ENCODE measurements around the gene LRRK1. TPM values are rescaled to one million over a fixed set of nuclear protein-coding genes. Genes with fewer than 3 reads are reported as not detected.

Gene LRRK1
- total RNA-seq, 1 donor from 2014 or later, result 4.2 TPM

DNA sequence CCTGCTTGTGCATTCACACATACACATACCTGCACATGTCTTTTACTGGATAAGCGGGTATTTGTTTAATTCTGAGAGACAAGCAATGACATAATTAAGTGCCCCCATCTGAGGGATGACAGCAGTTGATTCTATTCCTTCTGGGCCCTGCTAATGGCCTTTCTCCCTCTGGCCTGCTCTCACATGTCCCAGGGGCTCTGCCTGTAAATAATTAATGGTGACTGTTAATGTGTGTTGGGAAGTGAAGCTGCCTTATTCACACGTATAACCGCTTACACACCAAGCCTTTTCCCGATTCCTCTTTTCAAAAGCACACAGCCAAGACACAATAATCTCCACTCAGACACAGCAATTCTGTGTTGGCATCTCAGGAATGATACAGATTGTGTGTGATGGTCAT lies 47.8 kb downstream of the LRRK1 start:
- Histone ChIP-seq H3K27me3 (ENCODE audit: control insufficient read depth, insufficient read depth, low read length) (no peaks in the 10 kb centered on the region), H3K4me3 (ENCODE audit: low read depth, low read length) (no peak overlapping the region), H3K36me3 (ENCODE audit: control insufficient read depth, insufficient read depth, low read length) (peaks cover 1% of the 10 kb centered on the region)
- TF ChIP-seq, protein P1, sequence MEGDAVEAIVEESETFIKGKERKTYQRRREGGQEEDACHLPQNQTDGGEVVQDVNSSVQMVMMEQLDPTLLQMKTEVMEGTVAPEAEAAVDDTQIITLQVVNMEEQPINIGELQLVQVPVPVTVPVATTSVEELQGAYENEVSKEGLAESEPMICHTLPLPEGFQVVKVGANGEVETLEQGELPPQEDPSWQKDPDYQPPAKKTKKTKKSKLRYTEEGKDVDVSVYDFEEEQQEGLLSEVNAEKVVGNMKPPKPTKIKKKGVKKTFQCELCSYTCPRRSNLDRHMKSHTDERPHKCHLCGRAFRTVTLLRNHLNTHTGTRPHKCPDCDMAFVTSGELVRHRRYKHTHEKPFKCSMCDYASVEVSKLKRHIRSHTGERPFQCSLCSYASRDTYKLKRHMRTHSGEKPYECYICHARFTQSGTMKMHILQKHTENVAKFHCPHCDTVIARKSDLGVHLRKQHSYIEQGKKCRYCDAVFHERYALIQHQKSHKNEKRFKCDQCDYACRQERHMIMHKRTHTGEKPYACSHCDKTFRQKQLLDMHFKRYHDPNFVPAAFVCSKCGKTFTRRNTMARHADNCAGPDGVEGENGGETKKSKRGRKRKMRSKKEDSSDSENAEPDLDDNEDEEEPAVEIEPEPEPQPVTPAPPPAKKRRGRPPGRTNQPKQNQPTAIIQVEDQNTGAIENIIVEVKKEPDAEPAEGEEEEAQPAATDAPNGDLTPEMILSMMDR (IDR thresholded peaks at IDR 0.05; ENCODE audit: insufficient read depth, low read length, severe bottlenecking), result no peak
- no peak for FAIRE-seq
- DNase-seq (ENCODE audit: low read depth), result no peak

DNA sequence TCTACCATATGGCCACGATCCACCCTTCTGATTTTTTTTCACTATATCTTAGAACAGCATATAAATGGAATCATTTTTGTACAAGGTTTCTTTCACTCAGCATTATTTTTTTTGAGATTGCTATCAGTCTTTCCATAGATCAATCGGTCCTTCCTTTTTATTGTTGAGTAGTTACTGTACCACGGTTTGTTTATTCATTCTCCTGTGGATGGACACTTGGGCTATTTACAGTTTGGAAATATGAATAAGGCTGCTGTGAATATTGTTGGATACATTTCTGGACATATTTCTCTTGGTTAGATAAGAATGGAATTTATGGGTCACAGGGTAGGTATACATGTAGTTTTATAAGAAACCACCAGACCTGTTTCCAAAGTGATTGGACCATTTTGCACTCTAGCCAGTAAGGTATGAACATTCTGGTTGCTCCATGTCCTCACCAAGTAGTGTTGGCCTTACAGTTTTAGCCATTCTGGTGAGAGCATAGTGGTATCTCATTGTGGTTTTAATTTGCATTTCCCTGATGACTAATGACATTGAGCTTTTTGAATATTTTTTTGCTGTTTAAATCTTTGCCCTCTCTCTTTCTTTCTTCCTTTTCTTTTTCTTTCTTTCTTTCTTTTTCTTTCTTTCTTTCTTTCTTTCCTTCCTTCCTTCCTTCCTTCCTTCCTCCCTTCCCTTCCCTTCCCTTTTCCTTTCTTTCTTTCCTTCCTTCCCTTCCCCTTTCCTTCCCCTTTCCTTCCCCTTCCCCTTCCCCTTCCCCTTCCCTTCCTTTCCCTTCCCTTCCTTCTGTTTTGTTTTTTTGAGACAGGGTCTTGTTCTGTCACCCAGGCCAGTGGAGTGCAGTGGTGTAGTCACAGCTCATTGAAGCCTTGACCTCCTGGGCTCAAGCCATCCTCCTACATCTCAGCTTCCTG lies 49.2 kb downstream of the LRRK1 start:
- no peak for FAIRE-seq

DNA sequence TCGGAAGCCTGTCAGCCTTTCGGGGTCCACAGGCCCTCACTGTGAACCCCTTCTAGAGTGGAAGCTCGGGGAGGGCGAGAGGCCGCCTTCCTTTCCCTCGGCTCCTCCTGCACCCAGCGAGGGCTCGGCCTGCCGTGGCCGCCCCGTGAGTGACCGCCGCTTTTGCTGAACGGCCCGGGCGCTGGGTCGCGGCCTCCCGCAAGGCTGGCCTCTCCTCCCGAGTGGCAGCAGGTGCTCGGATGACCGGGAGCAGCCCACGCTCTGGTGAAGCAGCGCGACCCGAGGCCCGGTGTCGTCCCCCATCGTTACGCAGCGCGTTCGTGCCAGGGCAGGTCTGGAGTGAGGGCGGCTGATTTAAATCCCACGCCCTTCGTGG lies 53.8 kb downstream of the LRRK1 start:
- no peak for DNase-seq (ENCODE audit: low read depth)
- TF ChIP-seq, protein P1 (IDR thresholded peaks at IDR 0.05; ENCODE audit: insufficient read depth, low read length, severe bottlenecking), result no peak
- Histone ChIP-seq H3K4me3 (ENCODE audit: low read depth, low read length) (peak overlapping the region; percentile 26), H3K36me3 (ENCODE audit: control insufficient read depth, insufficient read depth, low read length) (no peaks in the 10 kb centered on the region), H3K27me3 (ENCODE audit: control insufficient read depth, insufficient read depth, low read length) (no peaks in the 10 kb centered on the region)
- FAIRE-seq, result no peak

More for the DNA sequence above, 49.2 kb downstream of the LRRK1 start:
- peak; percentile 55 for DNase-seq (ENCODE audit: low read depth)
- Histone ChIP-seq H3K36me3 (ENCODE audit: control insufficient read depth, insufficient read depth, low read length) (no peaks in the 10 kb centered on the region), H3K4me3 (ENCODE audit: low read depth, low read length) (no peak overlapping the region), H3K27me3 (ENCODE audit: control insufficient read depth, insufficient read depth, low read length) (no peaks in the 10 kb centered on the region)
- TF ChIP-seq, protein P1 (IDR thresholded peaks at IDR 0.05; ENCODE audit: insufficient read depth, low read length, severe bottlenecking), result no peak

DNA sequence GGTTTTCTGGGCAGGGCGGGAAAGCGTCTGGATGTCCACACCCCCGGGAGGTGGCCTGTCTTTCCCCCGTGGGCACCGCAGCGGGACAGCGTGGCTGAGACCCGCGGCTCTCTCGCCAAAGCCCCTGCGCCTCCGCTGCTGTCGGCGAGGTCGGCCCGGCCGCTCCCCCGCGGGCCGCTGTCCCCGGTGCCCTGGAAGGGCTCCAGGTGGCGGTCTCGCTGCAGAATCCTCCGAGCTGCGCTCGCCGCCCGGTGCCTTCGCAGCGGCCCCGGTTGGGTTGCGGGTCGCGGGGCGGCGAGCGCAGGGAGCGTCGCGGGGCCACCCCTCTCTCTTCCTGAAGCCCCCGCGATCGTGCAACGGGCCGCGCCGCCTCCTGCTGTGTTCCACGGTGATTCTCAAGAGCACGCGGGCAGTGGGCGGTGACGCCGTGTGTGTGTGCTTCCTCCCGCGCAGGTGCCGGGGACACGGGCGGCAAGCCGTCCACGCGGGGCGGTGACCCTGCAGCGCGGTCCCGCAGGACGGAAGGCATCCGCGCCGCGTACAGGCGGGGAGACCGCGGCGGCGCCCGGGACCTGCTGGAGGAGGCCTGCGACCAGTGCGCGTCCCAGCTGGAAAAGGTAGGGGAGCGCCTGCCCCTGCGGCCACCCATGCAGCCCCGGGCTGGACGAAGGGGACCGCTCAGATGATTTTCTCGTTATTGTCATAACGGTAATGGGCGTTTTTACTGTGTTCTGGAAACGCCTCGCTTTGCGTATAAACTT lies 54.4 kb downstream of the LRRK1 start:
- no peaks in the 10 kb centered on the region for H3K36me3 ChIP-seq (ENCODE audit: control insufficient read depth, insufficient read depth, low read length)
- peak overlapping the region; percentile 26 for H3K4me3 ChIP-seq (ENCODE audit: low read depth, low read length)
- TF ChIP-seq, protein P1 (IDR thresholded peaks at IDR 0.05; ENCODE audit: insufficient read depth, low read length, severe bottlenecking), result peak; percentile 10
- FAIRE-seq, result no peak
- H3K27me3 ChIP-seq (ENCODE audit: control insufficient read depth, insufficient read depth, low read length), result no peaks in the 10 kb centered on the region
- no peak for DNase-seq (ENCODE audit: low read depth)

DNA sequence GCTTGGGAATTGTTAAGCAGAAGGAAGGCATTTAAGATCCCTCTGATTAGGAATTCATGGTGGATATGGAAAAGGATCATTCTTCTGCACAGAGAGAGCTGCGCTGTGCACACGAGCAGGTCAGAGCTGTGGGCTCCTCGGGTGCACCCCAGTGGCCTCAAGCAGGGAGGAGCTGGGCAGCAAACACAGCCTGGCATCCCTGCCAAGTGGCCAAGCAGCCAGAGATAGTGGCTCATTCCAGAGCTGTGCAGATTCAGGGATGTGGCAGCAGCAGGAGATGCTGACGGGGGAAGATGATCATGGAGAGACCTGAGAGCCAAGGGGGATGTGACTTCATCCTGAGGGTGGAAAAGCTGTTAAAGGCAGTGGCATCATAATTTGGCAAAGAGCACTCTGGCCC lies 55.9 kb downstream of the LRRK1 start:
- H3K27me3 ChIP-seq (ENCODE audit: control insufficient read depth, insufficient read depth, low read length), result no peaks in the 10 kb centered on the region
- H3K36me3 ChIP-seq (ENCODE audit: control insufficient read depth, insufficient read depth, low read length), result no peaks in the 10 kb centered on the region
- FAIRE-seq (no peak), DNase-seq (ENCODE audit: low read depth) (no peak)
- TF ChIP-seq, protein P1 (IDR thresholded peaks at IDR 0.05; ENCODE audit: insufficient read depth, low read length, severe bottlenecking), result no peak
- no peak overlapping the region for H3K4me3 ChIP-seq (ENCODE audit: low read depth, low read length)

Data from bronchial epithelial cell (primary cell).